Measurements from ENCODE around the gene C1orf174.

Gene C1orf174

DNA sequence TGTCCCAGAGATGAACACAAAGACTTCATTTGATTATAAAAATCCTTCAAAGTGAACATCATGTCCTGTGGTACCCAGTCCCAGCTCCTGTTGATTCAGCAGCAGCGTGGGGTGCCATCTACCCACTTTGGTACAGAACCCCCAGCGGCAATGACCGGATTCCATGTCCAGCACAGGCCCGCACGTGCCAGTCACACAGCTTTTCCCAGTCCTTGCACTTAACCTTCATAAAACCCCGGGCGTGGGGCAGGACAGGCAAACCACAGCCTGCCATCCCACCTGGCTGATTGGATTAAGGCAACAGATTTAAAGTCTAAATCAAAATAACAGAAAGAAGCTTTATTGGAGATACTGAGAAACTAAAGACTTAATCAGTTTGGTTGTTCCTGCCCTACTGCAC, 58.6 kb downstream of the C1orf174 start (continued):
- TF ChIP-seq, protein P1, sequence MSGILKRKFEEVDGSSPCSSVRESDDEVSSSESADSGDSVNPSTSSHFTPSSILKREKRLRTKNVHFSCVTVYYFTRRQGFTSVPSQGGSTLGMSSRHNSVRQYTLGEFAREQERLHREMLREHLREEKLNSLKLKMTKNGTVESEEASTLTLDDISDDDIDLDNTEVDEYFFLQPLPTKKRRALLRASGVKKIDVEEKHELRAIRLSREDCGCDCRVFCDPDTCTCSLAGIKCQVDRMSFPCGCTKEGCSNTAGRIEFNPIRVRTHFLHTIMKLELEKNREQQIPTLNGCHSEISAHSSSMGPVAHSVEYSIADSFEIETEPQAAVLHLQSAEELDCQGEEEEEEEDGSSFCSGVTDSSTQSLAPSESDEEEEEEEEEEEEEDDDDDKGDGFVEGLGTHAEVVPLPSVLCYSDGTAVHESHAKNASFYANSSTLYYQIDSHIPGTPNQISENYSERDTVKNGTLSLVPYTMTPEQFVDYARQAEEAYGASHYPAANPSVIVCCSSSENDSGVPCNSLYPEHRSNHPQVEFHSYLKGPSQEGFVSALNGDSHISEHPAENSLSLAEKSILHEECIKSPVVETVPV (CRISPR knock-in tag; IDR thresholded peaks at IDR 0.05) = no peak
- TF ChIP-seq ZNF70 (CRISPR knock-in tag; IDR thresholded peaks at IDR 0.05) = no peak
- no peak for TF ChIP-seq ZFP30 (CRISPR knock-in tag; IDR thresholded peaks at IDR 0.05)
- TF ChIP-seq, protein P2, sequence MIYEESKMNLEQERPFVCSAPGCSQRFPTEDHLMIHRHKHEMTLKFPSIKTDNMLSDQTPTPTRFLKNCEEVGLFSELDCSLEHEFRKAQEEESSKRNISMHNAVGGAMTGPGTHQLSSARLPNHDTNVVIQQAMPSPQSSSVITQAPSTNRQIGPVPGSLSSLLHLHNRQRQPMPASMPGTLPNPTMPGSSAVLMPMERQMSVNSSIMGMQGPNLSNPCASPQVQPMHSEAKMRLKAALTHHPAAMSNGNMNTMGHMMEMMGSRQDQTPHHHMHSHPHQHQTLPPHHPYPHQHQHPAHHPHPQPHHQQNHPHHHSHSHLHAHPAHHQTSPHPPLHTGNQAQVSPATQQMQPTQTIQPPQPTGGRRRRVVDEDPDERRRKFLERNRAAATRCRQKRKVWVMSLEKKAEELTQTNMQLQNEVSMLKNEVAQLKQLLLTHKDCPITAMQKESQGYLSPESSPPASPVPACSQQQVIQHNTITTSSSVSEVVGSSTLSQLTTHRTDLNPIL (CRISPR knock-in tag; IDR thresholded peaks at IDR 0.05; ENCODE audit: low read depth) = no peak
